ENCODE data around the gene AGAP1. TPM values are rescaled to one million over a fixed set of nuclear protein-coding genes. Genes with fewer than 3 reads are reported as not detected.

AGAP1 gene
- total RNA-seq, 2 experiments from 2014 or later, result 1.6 to 2.4 TPM

GRCh38 chr2:236169741-236170589 is 676.1 kb downstream of the AGAP1 start:
- POLR2A ChIA-PET, result no interaction called here
- CTCF ChIA-PET, result interaction anchor here (1.0 kb wide), 1 partner anchor 10 kb away, joined by 3 read pairs; no protein-coding TSS in a partner anchor

DNA sequence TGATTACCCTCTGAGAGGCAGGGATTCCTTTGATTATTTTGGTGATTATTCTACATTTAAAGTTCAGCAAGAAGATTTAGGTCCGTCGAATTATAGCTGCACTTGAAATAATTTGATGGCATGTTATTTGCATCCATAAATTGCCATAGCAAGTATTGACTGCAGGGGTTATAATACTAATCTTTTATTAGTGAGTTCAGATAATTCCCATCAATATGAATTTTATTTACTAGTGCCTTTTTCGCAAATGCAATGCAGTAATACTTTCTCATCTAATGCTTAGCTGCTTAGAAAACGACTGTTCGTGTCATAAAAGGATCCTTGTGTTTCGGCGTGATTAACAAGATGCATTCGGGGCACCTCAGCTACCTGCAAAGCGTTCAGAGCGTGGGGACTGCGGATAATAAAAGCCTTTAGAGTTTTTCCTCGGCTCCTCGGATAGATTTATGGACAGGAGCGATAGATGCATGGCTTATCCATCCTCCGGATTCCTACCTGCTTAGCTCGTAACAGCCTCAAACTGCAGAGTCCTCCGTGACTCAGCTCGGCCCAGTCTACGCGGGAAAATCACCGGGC is 676.8 kb downstream of the AGAP1 start:
- ChIA-PET POLR2A (no interaction called here), CTCF (no interaction called here)

- ChIA-PET CTCF (interaction anchor here (0.9 kb wide), 1 partner anchor 9 kb away, joined by 3 read pairs; no protein-coding TSS in a partner anchor), POLR2A (no interaction called here)
Measured at GRCh38 chr2:236171181-236171679, 677.4 kb downstream of the AGAP1 start.

GRCh38 chr2:236171680-236172254 is 677.9 kb downstream of the AGAP1 start:
- ChIA-PET CTCF (interaction anchor here (0.9 kb wide), 1 partner anchor 9 kb away, joined by 3 read pairs; no protein-coding TSS in a partner anchor), POLR2A (no interaction called here)

DNA sequence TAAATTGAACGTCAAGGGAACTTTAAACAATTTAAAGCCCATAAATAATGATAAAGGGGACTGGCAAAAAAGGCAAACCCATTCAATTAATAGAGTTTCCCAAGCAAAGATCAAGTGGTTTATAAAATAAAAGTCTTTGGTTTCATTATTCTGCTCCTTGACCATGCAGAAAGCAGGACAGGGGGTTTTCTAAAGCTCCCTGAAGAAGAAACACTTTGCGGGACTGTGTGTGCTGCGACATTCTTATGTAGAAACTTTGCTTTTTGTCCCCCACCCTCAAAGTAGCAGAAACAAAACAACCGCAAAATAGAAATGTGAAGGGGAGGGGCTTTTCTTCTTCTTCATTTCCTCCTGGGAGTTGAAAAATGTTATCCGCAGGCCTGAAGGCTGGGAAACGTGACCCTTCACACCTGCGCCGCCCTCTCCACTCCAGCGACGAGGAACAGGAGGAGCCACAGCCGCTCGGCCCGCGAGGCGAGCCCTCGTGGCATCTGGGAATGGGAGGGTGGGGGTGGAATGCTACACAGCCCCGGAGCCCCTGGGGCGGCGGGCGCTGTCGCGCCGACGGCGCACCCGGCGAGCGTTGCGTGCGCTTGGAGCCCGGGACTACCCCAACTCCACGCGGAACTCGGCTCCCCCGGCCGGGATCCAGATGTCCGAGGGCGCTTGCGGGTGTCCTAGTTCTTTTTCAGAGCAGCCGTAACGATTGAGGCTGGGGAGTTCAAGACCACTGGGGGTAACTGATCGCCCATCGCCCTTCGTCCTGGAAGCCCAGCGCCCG is 678.6 kb downstream of the AGAP1 start:
- ChIA-PET POLR2A (no interaction called here), CTCF (no interaction called here)

DNA sequence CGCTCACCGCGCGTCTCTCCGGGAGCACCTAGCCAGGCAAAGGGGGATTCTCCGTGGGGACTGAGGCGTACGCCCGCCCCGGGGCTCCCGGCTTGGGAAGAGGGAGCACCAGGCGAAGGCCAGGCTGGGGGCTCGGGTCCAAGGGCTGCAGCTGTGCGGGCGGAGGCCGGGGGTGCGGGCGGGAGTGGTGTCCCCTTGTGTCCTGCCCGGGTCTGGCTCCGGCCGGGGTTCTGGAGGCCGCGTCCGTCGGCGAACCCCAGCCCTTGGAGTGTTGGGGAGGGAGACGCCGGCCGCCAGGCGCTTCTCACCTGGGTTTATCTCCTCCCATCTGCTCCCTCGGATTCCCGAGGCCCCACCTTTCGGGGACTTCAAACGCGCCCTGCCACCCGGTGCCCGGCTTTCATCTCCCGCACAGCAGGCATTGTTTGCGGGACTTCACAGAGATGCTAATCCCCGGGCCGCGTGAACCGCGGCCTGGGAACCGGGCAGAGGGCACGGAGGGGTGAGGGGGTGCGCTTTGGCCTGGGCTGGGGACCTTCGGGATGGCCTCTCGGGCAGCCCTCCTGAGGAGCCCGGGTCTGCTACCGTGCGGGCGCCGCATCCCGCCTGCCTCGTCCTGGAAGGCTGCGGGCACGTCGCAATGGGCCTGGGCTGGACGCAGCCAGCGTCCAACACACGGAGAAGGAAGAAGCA is 679.3 kb downstream of the AGAP1 start:
- ChIA-PET CTCF (no interaction called here), POLR2A (no interaction called here)

GRCh38 chr2:236173729-236174607 is 680.1 kb downstream of the AGAP1 start:
- POLR2A ChIA-PET, result no interaction called here
- CTCF ChIA-PET, result no interaction called here

GRCh38 chr2:236175548-236176150 is 681.8 kb downstream of the AGAP1 start:
- POLR2A ChIA-PET, result no interaction called here
- CTCF ChIA-PET, result interaction anchor here (0.5 to 2.6 kb wide), 2 partner anchors 396 to 1103 kb away, joined by 4 to 7 read pairs; no protein-coding TSS in a partner anchor

DNA sequence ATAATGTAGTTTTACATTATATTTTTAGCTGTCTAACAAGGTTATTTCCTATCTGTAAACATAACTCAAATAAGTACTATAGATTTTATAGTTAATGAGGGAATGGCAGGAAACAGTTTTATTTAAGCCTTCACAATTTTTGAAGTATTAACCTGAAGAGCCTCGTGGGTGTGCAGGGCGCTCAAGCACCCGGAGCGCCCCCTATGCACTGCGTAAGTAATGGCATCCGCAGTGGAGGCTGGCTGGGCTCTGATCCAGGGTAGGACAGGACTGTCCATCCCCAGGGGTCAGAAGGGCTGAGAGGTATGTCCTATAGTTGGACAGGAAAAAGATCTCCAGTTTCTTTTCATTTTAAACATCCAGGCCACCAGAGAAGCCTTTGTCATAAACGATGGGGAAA is 682.6 kb downstream of the AGAP1 start:
- ChIA-PET CTCF (interaction anchor here (2.6 kb wide), 1 partner anchor 397 kb away, joined by 7 read pairs; no protein-coding TSS in a partner anchor), POLR2A (no interaction called here)

GRCh38 chr2:236176951-236177350 is 683.1 kb downstream of the AGAP1 start:
- POLR2A ChIA-PET, result no interaction called here
- CTCF ChIA-PET, result interaction anchor here (1.3 to 2.6 kb wide), 2 partner anchors 397 to 411 kb away, joined by 5 to 7 read pairs; no protein-coding TSS in a partner anchor

DNA sequence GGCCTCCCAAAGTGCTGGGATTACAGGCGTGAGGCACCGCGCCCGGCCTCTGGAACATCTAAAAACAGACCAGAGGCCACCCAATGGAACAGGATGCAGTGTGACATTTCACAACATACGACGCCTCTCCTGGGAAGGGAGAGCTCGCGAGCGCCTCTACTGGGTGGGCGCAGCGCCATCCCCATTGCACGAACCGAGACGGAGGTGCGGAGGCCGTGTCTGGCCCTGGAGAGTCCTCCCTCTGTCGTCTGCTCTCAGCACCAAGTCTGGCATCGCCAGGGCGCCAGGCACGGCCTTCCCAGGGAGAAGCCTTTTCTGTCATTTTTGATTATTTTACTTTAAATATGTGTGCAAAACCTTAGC is 683.7 kb downstream of the AGAP1 start:
- ChIA-PET CTCF (interaction anchor here (0.5 to 2.6 kb wide), 4 partner anchors 12 to 500 kb away, joined by 3 to 7 read pairs (median 4); no protein-coding TSS in a partner anchor), POLR2A (interaction anchor here (0.6 kb wide), 1 partner anchor 500 kb away, joined by 5 read pairs; no protein-coding TSS in a partner anchor)

GRCh38 chr2:236177967-236178889 is 684.4 kb downstream of the AGAP1 start:
- CTCF ChIA-PET, result interaction anchor here (0.5 to 3.2 kb wide), 4 partner anchors 11 to 501 kb away, joined by 3 to 11 read pairs (median 4); no protein-coding TSS in a partner anchor
- POLR2A ChIA-PET, result interaction anchor here (0.6 kb wide), 1 partner anchor 501 kb away, joined by 5 read pairs; no protein-coding TSS in a partner anchor

GRCh38 chr2:236178890-236179235 is 685.0 kb downstream of the AGAP1 start:
- POLR2A ChIA-PET, result no interaction called here
- CTCF ChIA-PET, result interaction anchor here (3.2 kb wide), 1 partner anchor 399 kb away, joined by 11 read pairs; no protein-coding TSS in a partner anchor

- CTCF ChIA-PET, result interaction anchor here (0.7 to 3.2 kb wide), 2 partner anchors 400 to 505 kb away, joined by 3 to 11 read pairs; no protein-coding TSS in a partner anchor
- POLR2A ChIA-PET, result no interaction called here
Measured at GRCh38 chr2:236179236-236180075, 685.6 kb downstream of the AGAP1 start.

GRCh38 chr2:236180076-236180816 is 686.4 kb downstream of the AGAP1 start:
- CTCF ChIA-PET, result interaction anchor here (0.7 to 3.2 kb wide), 3 partner anchors 9 to 505 kb away, joined by 3 to 11 read pairs (median 3); no protein-coding TSS in a partner anchor
- POLR2A ChIA-PET, result no interaction called here
